Ovary (tissue), 9 donors: ENCODE results near the gene ADAMTS17. TPM values are rescaled to one million over a fixed set of nuclear protein-coding genes. Genes with fewer than 3 reads are reported as not detected.

Source experiments
- DNase-seq, 5 donors: peaks; one replicate each; pipeline ENCODE4 v3.0.0-alpha.2; 2019 to 2020
- H3K27ac ChIP-seq, 2 donors: fragments of 200-600 bp; one replicate each; pipeline versions ENCODE4 v1.5.1 to v1.8.0; 2019 to 2022
- H3K27me3 ChIP-seq: fragments of 200-600 bp; one replicate; pipeline ENCODE4 v1.8.0; 2022
- H3K36me3 ChIP-seq: fragments of 200-600 bp; sonication (generic); one replicate; pipeline ENCODE4 v1.5.1; 2019
- H3K4me1 ChIP-seq: one replicate; pipeline ENCODE4 v1.8.1; 2013; ENCODE audit warnings: mild to moderate bottlenecking, moderate library complexity; ENCODE audit not compliant: insufficient read depth
- H3K4me3 ChIP-seq: fragments of 200-600 bp; sonication (generic); one replicate; pipeline ENCODE4 v1.5.1; 2017
- H3K9me3 ChIP-seq, 2 donors: fragments of 200-600 bp in 1 of 2; sonication (generic) in 1 of 2; one replicate each; pipeline versions ENCODE4 v1.5.1 to v1.8.1; 2013 to 2019; ENCODE audit warnings: mild to moderate bottlenecking in 1 of 2, moderate library complexity in 1 of 2
- CTCF ChIP-seq, 3 donors: fragments of 450-650 bp in 2 of 3; fragments of 200-600 bp in 1 of 3; IDR thresholded peaks; one replicate each; pipeline versions ENCODE4 v1.5.1 to v1.8.0; 2016 to 2022; ENCODE audit warnings: antibody characterized with exemption in 3 of 3, mild to moderate bottlenecking in 1 of 3
- EP300 ChIP-seq: sonication (generic); formaldehyde crosslinking; IDR thresholded peaks from one replicate; pipeline ENCODE4 v1.6.1; 2017; ENCODE audit warnings: antibody characterized with exemption
- POLR2A ChIP-seq: fragments of 450-650 bp; IDR thresholded peaks from one replicate; pipeline ENCODE4 v1.6.1; 2017; ENCODE audit warnings: antibody characterized with exemption, mild to moderate bottlenecking, moderate library complexity
- WGBS, 3 donors: extraction: QIAGEN DNeasy Blood & Tissue Kit in 1 of 3; methylation state at CpG; one replicate each; pipeline versions ENCODE4 v1.1.5 to v1.1.7; 2013 to 2017; 5-methylcytosine and 5-hydroxymethylcytosine counted together
- intact Hi-C, 4 donors: fragments of 100-400 bp; cut with DNase I; formaldehyde crosslinking; loops; one replicate each; pipeline versions ENCODE4 v1.11.0 to v1.15.1; 2022 to 2023
- polyA plus RNA-seq, 2 donors: library from polyadenylated mRNA; stranded (reverse); fragments of 200-250 nt in 1 of 2; fragments of 350-450 nt in 1 of 2; fragmentation: Illumina TruSeq in 1 of 2; extraction: RNeasy Lipid Tissue Mini Kit (QIAGEN cat#74804) in 1 of 2; gene quantifications; one replicate each; pipeline ENCODE4 v1.2.3, GENCODE V29; 2013 to 2014
- total RNA-seq, 7 donors: library from RNA; depleted of rRNA in 2 of 7; stranded (reverse); fragments of >200 nt in 2 of 7; fragmentation: NEBNext Ultra II Directional in 3 of 7; extraction: Animal tissue kit (Norgen Biotek cat#: 25700) in 3 of 7; gene quantifications; one replicate each; pipeline versions ENCODE4 v1.1.0 to v1.2.4, GENCODE V29; 2016 to 2023
- donor health status: DM: no; HTN: no; CAD: no; lungs with moderate emphysema.
- donor health status: DM: no; HTN: no; CAD: no.
- donor health status: Bipolar disorder and iron deficiency.
- donor health status: DM: yes; HTN: yes; CAD: no.
- donor health status: DM: no; HTN: no; CAD: no.
- donor health status: DM: yes; HTN: yes; CAD: no.

ADAMTS17 gene
- total and polyA plus RNA-seq, 9 donors, result 1.3 to 11.3 (median 5.9) TPM

DNA sequence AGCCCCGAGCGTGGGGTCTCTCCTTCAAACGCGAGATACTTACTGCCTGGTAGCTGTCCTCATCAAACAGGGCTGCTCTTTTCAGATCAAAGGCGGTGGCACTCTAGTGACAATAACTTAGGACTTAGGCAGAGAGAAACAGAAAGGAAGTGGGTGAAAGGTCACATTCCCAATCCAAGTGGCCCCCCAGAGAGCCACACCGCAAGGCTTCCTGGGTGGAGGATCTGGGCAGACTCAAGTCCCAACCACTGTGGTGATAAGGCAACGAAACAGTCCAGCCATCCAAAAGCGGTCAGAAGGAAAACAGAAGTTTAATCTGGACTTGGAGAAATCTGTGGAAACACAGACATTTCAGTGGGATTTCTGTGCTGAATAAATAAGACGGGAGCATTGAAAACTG, 227.2 kb downstream of the ADAMTS17 start:
- Histone ChIP-seq H3K4me1 (peaks cover 17% of the 10 kb centered on the region), H3K4me3 (no peak overlapping the region), H3K36me3 (no peaks in the 10 kb centered on the region), H3K27me3 (no peaks in the 10 kb centered on the region), H3K9me3 (no peaks in the 10 kb centered on the region), H3K27ac (peak overlapping the region; percentile 68 to 80)
- TF ChIP-seq CTCF (IDR thresholded peaks at IDR 0.05), result no peak
- 14 to 22% (median 14%) methylated on average over 9 of the region's 9 CpGs for WGBS, 3 donors
- DNase-seq, result peak in 3 of 5 donors; percentile 40 to 66 (median 46)
- intact Hi-C loops, result no loop called here

DNA sequence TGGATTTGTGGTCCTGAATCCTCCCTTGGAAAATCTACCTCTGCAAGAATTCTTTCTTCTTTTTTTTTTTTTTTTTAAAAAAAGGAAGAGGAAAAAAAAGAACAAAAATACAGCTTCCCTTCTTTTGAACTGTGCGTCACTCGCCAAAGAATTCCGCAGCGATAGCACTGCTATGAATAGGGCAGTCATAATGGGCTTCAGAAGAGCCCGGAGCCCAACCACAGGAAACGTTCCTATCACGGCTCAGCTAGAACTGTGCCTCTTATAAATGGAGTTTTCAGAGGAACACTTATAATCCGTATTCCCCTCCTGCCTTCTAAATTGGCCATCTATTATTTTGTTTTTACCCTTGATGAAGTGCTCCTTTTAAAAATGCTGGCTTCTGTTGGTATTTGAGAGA, 227.7 kb downstream of the ADAMTS17 start:
- 0 to 1% (median 1%) methylated on average over 8 of the region's 8 CpGs for WGBS, 3 donors
- Histone ChIP-seq H3K4me1 (peaks cover 17% of the 10 kb centered on the region), H3K27ac (peak overlapping the region; percentile 68 to 80), H3K36me3 (no peaks in the 10 kb centered on the region), H3K9me3 (no peaks in the 10 kb centered on the region), H3K4me3 (no peak overlapping the region), H3K27me3 (no peaks in the 10 kb centered on the region)
- TF ChIP-seq EP300 (no peak), CTCF (IDR thresholded peaks at IDR 0.05) (no peak), POLR2A (no peak)
- DNase-seq, result peak; percentile 69 to 83 (median 80)
- intact Hi-C loops, result no loop called here

- peak overlapping the region; percentile 68 to 80 for H3K27ac ChIP-seq
- peak; percentile 38 to 73 (median 64) for DNase-seq
- H3K4me1 ChIP-seq, result peaks cover 17% of the 10 kb centered on the region
- 41 to 52% (median 44%) methylated on average over 13 to 16 of the region's 16 CpGs for WGBS, 3 donors
- H3K4me3 ChIP-seq, result no peak overlapping the region
- no peaks in the 10 kb centered on the region for H3K36me3 ChIP-seq
- no peaks in the 10 kb centered on the region for H3K27me3 ChIP-seq
- no peak for TF ChIP-seq CTCF (IDR thresholded peaks at IDR 0.05)
- TF ChIP-seq EP300, result no peak
- no peak for TF ChIP-seq POLR2A
- intact Hi-C loops, result no loop called here
- H3K9me3 ChIP-seq, result no peaks in the 10 kb centered on the region
These were observed 228.3 kb downstream of the ADAMTS17 start for GRCh38 chr15:100113351-100114080.

DNA sequence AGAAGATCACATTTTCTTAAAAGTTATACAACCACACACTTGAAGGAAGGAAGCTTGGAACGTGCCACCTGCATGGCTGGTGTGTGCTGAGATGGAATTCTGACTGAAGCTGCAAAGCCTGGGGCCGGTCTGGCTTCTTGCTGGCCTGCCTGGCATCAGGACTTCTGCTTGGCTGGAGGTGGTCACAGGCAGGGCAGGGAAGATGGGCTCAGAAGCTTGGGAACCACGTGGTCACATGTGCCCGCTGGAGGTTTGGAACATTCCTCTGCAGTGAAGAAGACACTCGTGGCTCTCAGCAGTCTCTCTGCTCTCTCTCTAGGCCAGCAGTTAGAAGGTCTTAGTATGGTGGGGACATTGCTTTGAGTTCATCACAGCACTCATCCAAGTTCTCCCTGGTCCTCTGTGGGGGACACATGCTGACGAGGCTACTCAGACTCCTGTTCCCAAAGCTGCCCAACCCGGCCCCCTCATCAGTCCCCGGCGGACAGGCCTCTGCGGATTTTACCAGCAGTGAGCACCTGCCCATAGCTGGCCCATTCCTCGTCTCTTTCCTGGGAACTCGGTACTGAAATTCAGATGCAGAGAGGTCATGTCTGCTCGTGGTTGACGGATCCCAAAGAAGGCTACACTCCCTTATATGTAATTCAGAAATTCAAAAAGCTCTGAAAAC, 229.0 kb downstream of the ADAMTS17 start:
- peaks cover 17% of the 10 kb centered on the region for H3K4me1 ChIP-seq
- no peak overlapping the region for H3K4me3 ChIP-seq
- H3K9me3 ChIP-seq, result no peaks in the 10 kb centered on the region
- TF ChIP-seq POLR2A (no peak), CTCF (IDR thresholded peaks at IDR 0.05) (no peak), EP300 (no peak)
- no peaks in the 10 kb centered on the region for H3K27me3 ChIP-seq
- DNase-seq, result peak in 1 of 5 donors; percentile 16
- no peak overlapping the region for H3K27ac ChIP-seq
- 88 to 93% (median 90%) methylated on average over 14 of the region's 14 CpGs for WGBS, 3 donors
- no peaks in the 10 kb centered on the region for H3K36me3 ChIP-seq
- intact Hi-C loops, result no loop called here
